ENCODE measurements around the gene PKIG. TPM values are rescaled to one million over a fixed set of nuclear protein-coding genes. Genes with fewer than 3 reads are reported as not detected.

Gene PKIG
- total and polyA plus RNA-seq, 4 donors = 25.5 to 107 (median 66.1) TPM

GRCh38 chr20:44642203-44643153, 60.1 kb downstream of the PKIG start:
- Histone ChIP-seq H3K36me3 (ENCODE audit: control insufficient read depth, insufficient read depth, low read length) (no peaks in the 10 kb centered on the region), H3K4me1 (ENCODE audit: control insufficient read depth, insufficient read depth, low read length) (peaks cover 34% of the 10 kb centered on the region), H3K27ac (ENCODE audit: low read depth, low read length) (peak overlapping the region; percentile 52), H3K27me3 (ENCODE audit: control insufficient read depth, insufficient read depth, low read length) (no peaks in the 10 kb centered on the region), H3K4me3 (ENCODE audit: low read depth, low read length) (no peak overlapping the region), H3K9me3 (ENCODE audit: control insufficient read depth, insufficient read depth, low read length) (peaks cover 3% of the 10 kb centered on the region)
- peak; percentile 36 to 88 (median 58) for DNase-seq (ENCODE audit: low read depth in 4 of 6, low spot score in 6 of 6)
- 22% methylated on average over 17 of the region's 17 CpGs for WGBS (ENCODE audit: insufficient coverage)

DNA sequence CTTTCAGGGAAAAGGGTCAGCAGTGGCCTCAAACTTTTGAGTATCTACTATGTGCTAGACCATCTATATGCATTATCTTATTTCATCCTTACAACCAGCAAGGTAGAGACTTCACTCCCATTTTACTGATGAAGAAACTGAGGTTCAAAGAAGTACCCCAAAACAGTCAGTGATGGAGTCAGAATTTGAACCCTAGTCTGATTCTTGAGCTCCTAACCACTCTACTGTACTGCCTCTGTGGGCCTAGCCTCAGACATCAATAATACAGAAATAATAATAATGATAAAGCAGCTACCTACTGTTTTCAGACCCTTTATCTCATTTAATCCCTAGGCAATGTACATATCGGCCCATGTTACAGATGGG, 60.8 kb downstream of the PKIG start:
- DNase-seq (ENCODE audit: low read depth in 4 of 6, low spot score in 6 of 6) = no peak
- H3K4me1 ChIP-seq (ENCODE audit: control insufficient read depth, insufficient read depth, low read length) = peaks cover 34% of the 10 kb centered on the region
- 20% methylated on average over 1 of the region's 1 CpG for WGBS (ENCODE audit: insufficient coverage)
- no peak overlapping the region for H3K27ac ChIP-seq (ENCODE audit: low read depth, low read length)
- H3K27me3 ChIP-seq (ENCODE audit: control insufficient read depth, insufficient read depth, low read length) = no peaks in the 10 kb centered on the region
- no peaks in the 10 kb centered on the region for H3K36me3 ChIP-seq (ENCODE audit: control insufficient read depth, insufficient read depth, low read length)
- H3K9me3 ChIP-seq (ENCODE audit: control insufficient read depth, insufficient read depth, low read length) = peaks cover 3% of the 10 kb centered on the region
- no peak overlapping the region for H3K4me3 ChIP-seq (ENCODE audit: low read depth, low read length)

GRCh38 chr20:44643596-44644229, 61.3 kb downstream of the PKIG start:
- H3K27me3 ChIP-seq (ENCODE audit: control insufficient read depth, insufficient read depth, low read length) = no peaks in the 10 kb centered on the region
- no peak overlapping the region for H3K4me3 ChIP-seq (ENCODE audit: low read depth, low read length)
- no peaks in the 10 kb centered on the region for H3K36me3 ChIP-seq (ENCODE audit: control insufficient read depth, insufficient read depth, low read length)
- peaks cover 3% of the 10 kb centered on the region for H3K9me3 ChIP-seq (ENCODE audit: control insufficient read depth, insufficient read depth, low read length)
- peaks cover 34% of the 10 kb centered on the region for H3K4me1 ChIP-seq (ENCODE audit: control insufficient read depth, insufficient read depth, low read length)
- peak in 2 of 6 donors; percentile 13 to 38 for DNase-seq (ENCODE audit: low read depth in 4 of 6, low spot score in 6 of 6)
- no peak overlapping the region for H3K27ac ChIP-seq (ENCODE audit: low read depth, low read length)
- 61% methylated on average over 16 of the region's 16 CpGs for WGBS (ENCODE audit: insufficient coverage)

GRCh38 chr20:44644230-44644617, 61.8 kb downstream of the PKIG start:
- Histone ChIP-seq H3K36me3 (ENCODE audit: control insufficient read depth, insufficient read depth, low read length) (no peaks in the 10 kb centered on the region), H3K4me3 (ENCODE audit: low read depth, low read length) (no peak overlapping the region), H3K27ac (ENCODE audit: low read depth, low read length) (no peak overlapping the region), H3K27me3 (ENCODE audit: control insufficient read depth, insufficient read depth, low read length) (no peaks in the 10 kb centered on the region), H3K4me1 (ENCODE audit: control insufficient read depth, insufficient read depth, low read length) (peaks cover 34% of the 10 kb centered on the region), H3K9me3 (ENCODE audit: control insufficient read depth, insufficient read depth, low read length) (peaks cover 3% of the 10 kb centered on the region)
- WGBS (ENCODE audit: insufficient coverage) = 87% methylated on average over 8 of the region's 8 CpGs
- DNase-seq (ENCODE audit: low read depth in 4 of 6, low spot score in 6 of 6) = no peak

- 85% methylated on average over 7 of the region's 7 CpGs for WGBS (ENCODE audit: insufficient coverage)
- no peak overlapping the region for H3K4me3 ChIP-seq (ENCODE audit: low read depth, low read length)
- peaks cover 34% of the 10 kb centered on the region for H3K4me1 ChIP-seq (ENCODE audit: control insufficient read depth, insufficient read depth, low read length)
- no peak for DNase-seq (ENCODE audit: low read depth in 4 of 6, low spot score in 6 of 6)
- H3K36me3 ChIP-seq (ENCODE audit: control insufficient read depth, insufficient read depth, low read length) = no peaks in the 10 kb centered on the region
- no peak overlapping the region for H3K27ac ChIP-seq (ENCODE audit: low read depth, low read length)
- no peaks in the 10 kb centered on the region for H3K27me3 ChIP-seq (ENCODE audit: control insufficient read depth, insufficient read depth, low read length)
- peaks cover 3% of the 10 kb centered on the region for H3K9me3 ChIP-seq (ENCODE audit: control insufficient read depth, insufficient read depth, low read length)
These were observed 62.3 kb downstream of the PKIG start for GRCh38 chr20:44644667-44645131.

DNA sequence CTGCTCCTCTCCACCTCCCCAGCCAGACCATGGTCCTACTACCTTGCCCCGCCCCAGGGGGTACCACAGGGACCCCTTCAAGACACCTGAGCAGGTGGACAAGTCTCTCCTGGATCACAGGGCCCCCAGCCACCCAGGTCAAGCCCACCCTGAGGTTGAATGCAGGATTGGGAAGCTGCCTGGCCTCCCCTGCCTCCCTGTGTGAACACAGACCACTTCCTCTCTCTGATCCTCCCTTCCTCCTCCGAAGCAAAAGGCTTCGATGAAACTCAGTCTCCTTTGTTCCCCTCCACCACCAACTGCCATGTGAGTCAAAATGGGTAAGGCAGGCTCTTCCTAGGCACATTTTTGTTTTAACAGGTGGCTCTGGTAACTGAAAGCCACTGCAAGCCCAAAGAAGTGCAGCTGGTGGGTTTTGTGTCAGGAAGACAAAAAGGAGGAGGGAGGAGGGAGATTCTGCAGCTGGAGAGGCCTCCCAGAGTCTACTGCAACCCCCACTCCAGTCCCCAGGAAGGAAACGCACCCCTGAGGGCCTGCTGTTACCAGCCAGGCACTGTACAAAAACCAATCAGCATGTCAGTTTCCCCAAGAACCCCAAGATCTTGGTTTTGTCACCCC, 63.8 kb downstream of the PKIG start:
- Histone ChIP-seq H3K27me3 (ENCODE audit: control insufficient read depth, insufficient read depth, low read length) (peaks cover 7% of the 10 kb centered on the region), H3K9me3 (ENCODE audit: control insufficient read depth, insufficient read depth, low read length) (no peaks in the 10 kb centered on the region), H3K4me3 (ENCODE audit: low read depth, low read length) (no peak overlapping the region), H3K4me1 (ENCODE audit: control insufficient read depth, insufficient read depth, low read length) (peaks cover 42% of the 10 kb centered on the region), H3K27ac (ENCODE audit: low read depth, low read length) (no peak overlapping the region), H3K36me3 (ENCODE audit: control insufficient read depth, insufficient read depth, low read length) (no peaks in the 10 kb centered on the region)
- 46% methylated on average over 3 of the region's 4 CpGs for WGBS (ENCODE audit: insufficient coverage)
- peak in 2 of 6 donors; percentile 17 to 26 for DNase-seq (ENCODE audit: low read depth in 4 of 6, low spot score in 6 of 6)

GRCh38 chr20:44646641-44647274, 64.4 kb downstream of the PKIG start:
- no peak overlapping the region for H3K4me3 ChIP-seq (ENCODE audit: low read depth, low read length)
- H3K4me1 ChIP-seq (ENCODE audit: control insufficient read depth, insufficient read depth, low read length) = peaks cover 45% of the 10 kb centered on the region

DNA sequence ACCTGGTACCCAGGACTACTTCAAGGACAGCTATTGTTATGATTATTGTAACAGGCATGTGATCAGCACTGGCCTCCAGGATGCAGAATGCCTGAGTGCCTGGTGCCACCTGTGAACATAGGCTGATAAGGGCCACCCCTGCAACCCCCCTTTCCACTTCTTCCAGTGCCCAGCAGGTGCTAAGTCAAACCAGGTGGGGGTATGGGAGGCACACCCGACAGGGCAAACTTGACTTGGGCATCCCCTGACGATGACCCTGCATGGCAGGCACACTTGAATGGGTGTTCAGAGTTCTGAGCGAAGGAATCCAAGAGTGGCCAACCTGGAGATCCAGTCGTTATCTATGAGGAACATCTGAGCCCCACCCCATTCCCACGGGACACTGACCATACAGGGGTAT, 65.7 kb downstream of the PKIG start:
- H3K36me3 ChIP-seq (ENCODE audit: control insufficient read depth, insufficient read depth, low read length) = no peaks in the 10 kb centered on the region
- H3K4me1 ChIP-seq (ENCODE audit: control insufficient read depth, insufficient read depth, low read length) = peaks cover 41% of the 10 kb centered on the region
- H3K27me3 ChIP-seq (ENCODE audit: control insufficient read depth, insufficient read depth, low read length) = peaks cover 21% of the 10 kb centered on the region
- WGBS (ENCODE audit: insufficient coverage) = 100% methylated on average over 3 of the region's 5 CpGs
- no peak for DNase-seq (ENCODE audit: low read depth in 4 of 6, low spot score in 6 of 6)
- no peak overlapping the region for H3K4me3 ChIP-seq (ENCODE audit: low read depth, low read length)
- H3K9me3 ChIP-seq (ENCODE audit: control insufficient read depth, insufficient read depth, low read length) = no peaks in the 10 kb centered on the region
- H3K27ac ChIP-seq (ENCODE audit: low read depth, low read length) = no peak overlapping the region

More at GRCh38 chr20:44646641-44647274, 64.4 kb downstream of the PKIG start:
- DNase-seq (ENCODE audit: low read depth in 4 of 6, low spot score in 6 of 6) = no peak
- no peaks in the 10 kb centered on the region for H3K36me3 ChIP-seq (ENCODE audit: control insufficient read depth, insufficient read depth, low read length)
- H3K9me3 ChIP-seq (ENCODE audit: control insufficient read depth, insufficient read depth, low read length) = no peaks in the 10 kb centered on the region
- WGBS (ENCODE audit: insufficient coverage) = 87% methylated on average over 6 of the region's 10 CpGs
- no peak overlapping the region for H3K27ac ChIP-seq (ENCODE audit: low read depth, low read length)
- peaks cover 10% of the 10 kb centered on the region for H3K27me3 ChIP-seq (ENCODE audit: control insufficient read depth, insufficient read depth, low read length)

DNA sequence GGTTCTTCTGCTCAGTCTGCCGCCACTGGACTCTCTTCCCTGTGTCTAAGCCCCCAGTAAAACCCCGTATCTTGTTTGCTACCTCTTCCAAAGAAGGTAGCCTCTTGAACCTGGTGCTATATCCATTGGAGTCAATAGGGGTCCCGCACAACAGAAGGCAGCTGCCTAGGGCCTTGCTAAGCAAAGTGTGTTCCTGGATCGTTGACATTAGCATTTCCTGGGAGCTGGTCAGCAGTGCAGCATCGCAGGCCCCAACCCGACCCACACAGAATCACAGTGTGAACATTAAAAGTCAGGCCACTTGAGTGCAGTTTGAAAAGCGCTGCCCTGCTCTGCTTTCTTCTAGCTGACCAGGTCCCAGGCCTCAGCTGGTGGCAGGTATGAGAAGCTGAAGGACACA, 66.2 kb downstream of the PKIG start:
- H3K9me3 ChIP-seq (ENCODE audit: control insufficient read depth, insufficient read depth, low read length) = no peaks in the 10 kb centered on the region
- H3K4me1 ChIP-seq (ENCODE audit: control insufficient read depth, insufficient read depth, low read length) = peaks cover 38% of the 10 kb centered on the region
- DNase-seq (ENCODE audit: low read depth in 4 of 6, low spot score in 6 of 6) = no peak
- no peak overlapping the region for H3K27ac ChIP-seq (ENCODE audit: low read depth, low read length)
- H3K36me3 ChIP-seq (ENCODE audit: control insufficient read depth, insufficient read depth, low read length) = no peaks in the 10 kb centered on the region
- no peak overlapping the region for H3K4me3 ChIP-seq (ENCODE audit: low read depth, low read length)
- H3K27me3 ChIP-seq (ENCODE audit: control insufficient read depth, insufficient read depth, low read length) = peaks cover 24% of the 10 kb centered on the region
- WGBS (ENCODE audit: insufficient coverage) = 64% methylated on average over 7 of the region's 7 CpGs

Data from spinal cord (tissue), 10 donors.